Gastroesophageal sphincter (tissue), 4 donors: Measurements from ENCODE around the gene FBXO41. TPM values are rescaled to one million over a fixed set of nuclear protein-coding genes. Genes with fewer than 3 reads are reported as not detected.

Experiments used
- ATAC-seq: fragments of 150-250 bp; one replicate; pipeline ENCODE4 v1.9.1; 2016; ENCODE audit warnings: mild to moderate bottlenecking, moderate library complexity
- H3K27ac ChIP-seq, 4 donors: fragments of 200-600 bp; sonication (generic) in 3 of 4; 1 replicate in 3 of 4; 2 replicates in 1 of 4; pipeline ENCODE4 v1.5.1; 2016 to 2019
- H3K27me3 ChIP-seq: fragments of 200-600 bp; sonication (generic); one replicate; pipeline ENCODE4 v1.5.1; 2019
- H3K36me3 ChIP-seq, 2 donors: fragments of 200-600 bp; sonication (generic); one replicate each; pipeline ENCODE4 v1.5.1; 2019; ENCODE audit warnings: control low read depth in 1 of 2
- H3K4me1 ChIP-seq, 3 donors: fragments of 200-600 bp; sonication (generic); 1 replicate in 2 of 3; 2 replicates in 1 of 3; pipeline ENCODE4 v1.5.1; 2016 to 2019; ENCODE audit warnings: control low read depth in 2 of 3
- H3K4me3 ChIP-seq, 2 donors: fragments of 200-600 bp; sonication (generic); one replicate each; pipeline ENCODE4 v1.5.1; 2019; ENCODE audit warnings: mild to moderate bottlenecking in 1 of 2, moderate library complexity in 1 of 2
- H3K9me3 ChIP-seq, 3 donors: fragments of 200-600 bp; sonication (generic); one replicate each; pipeline ENCODE4 v1.5.1; 2017 to 2019; ENCODE audit warnings: control low read depth in 2 of 3
- EP300 ChIP-seq: sonication (generic); formaldehyde crosslinking; IDR thresholded peaks from one replicate; pipeline ENCODE4 v1.6.1; 2017; ENCODE audit warnings: antibody characterized with exemption, mild to moderate bottlenecking
- POLR2A ChIP-seq, 2 donors: fragments of 450-650 bp; IDR thresholded peaks; one replicate each; pipeline ENCODE4 v1.6.1; 2017; ENCODE audit warnings: antibody characterized with exemption in 2 of 2, mild to moderate bottlenecking in 2 of 2, moderate library complexity in 1 of 2
- POLR2AphosphoS5 ChIP-seq: sonication (generic); formaldehyde crosslinking; IDR thresholded peaks from one replicate; pipeline ENCODE4 v1.6.1; 2017; ENCODE audit warnings: antibody characterized with exemption
- WGBS, 2 donors: methylation state at CpG; one replicate each; pipeline ENCODE4 v1.1.5; 2018; ENCODE audit warnings: low coverage in 1 of 2; 5-methylcytosine and 5-hydroxymethylcytosine counted together
- total RNA-seq, 4 donors: library from RNA; depleted of rRNA; stranded (reverse); fragments of >200 nt; gene quantifications; one replicate each; pipeline ENCODE4 v1.1.0, GENCODE V29; 2016
- TF ChIP-seq, protein P1 (sequence below), 4 experiments: fragments of 200-600 bp in 2 of 4; fragments of 450-650 bp in 2 of 4; sonication (generic) in 1 of 4; IDR thresholded peaks; one replicate each; pipeline ENCODE4 v1.5.1; 2017 to 2019; ENCODE audit warnings: antibody characterized with exemption in 4 of 4, mild to moderate bottlenecking in 2 of 4, moderate library complexity in 2 of 4

FBXO41 gene
- total RNA-seq, 4 donors from 2014 or later, result 2.2 to 5.4 (median 4.0) TPM

DNA sequence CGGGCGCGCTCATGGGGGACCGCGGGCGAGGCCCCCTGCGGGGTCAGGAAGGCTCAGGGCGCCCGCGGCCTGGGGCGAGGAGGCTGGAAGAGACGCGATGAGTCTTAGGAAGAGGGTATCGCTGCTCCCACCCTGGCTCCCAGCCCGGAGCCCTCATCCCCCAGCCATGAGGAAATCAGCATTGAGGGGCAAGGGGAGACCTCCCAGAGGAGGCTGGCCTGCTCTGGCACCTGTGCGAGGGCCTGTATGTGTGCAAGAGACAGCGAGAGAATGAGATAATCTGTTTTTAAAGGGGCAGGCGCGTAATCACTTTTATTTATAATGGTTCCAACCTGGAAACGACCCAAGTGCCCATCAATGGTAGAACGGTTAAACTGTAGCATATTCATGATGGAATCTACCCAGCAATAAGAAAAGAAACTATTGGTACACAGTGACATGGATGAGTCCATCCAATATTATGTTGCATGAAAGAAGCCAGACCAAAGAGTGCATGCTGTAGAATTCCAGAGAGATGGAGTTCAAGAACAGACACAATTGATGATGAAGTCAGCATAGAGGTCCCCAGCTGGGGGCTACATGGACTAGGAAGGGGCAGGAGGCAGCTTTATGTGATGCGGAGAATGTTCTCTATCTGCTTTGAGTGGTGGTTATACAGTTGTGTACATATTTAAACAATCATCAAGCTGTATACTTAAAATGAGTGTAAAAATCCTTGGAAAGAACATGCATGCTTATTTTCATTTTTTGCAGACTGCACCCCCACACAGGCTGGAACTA lies 14.4 kb downstream of the FBXO41 start:
- peaks cover 70% of the 10 kb centered on the region for H3K27me3 ChIP-seq

DNA sequence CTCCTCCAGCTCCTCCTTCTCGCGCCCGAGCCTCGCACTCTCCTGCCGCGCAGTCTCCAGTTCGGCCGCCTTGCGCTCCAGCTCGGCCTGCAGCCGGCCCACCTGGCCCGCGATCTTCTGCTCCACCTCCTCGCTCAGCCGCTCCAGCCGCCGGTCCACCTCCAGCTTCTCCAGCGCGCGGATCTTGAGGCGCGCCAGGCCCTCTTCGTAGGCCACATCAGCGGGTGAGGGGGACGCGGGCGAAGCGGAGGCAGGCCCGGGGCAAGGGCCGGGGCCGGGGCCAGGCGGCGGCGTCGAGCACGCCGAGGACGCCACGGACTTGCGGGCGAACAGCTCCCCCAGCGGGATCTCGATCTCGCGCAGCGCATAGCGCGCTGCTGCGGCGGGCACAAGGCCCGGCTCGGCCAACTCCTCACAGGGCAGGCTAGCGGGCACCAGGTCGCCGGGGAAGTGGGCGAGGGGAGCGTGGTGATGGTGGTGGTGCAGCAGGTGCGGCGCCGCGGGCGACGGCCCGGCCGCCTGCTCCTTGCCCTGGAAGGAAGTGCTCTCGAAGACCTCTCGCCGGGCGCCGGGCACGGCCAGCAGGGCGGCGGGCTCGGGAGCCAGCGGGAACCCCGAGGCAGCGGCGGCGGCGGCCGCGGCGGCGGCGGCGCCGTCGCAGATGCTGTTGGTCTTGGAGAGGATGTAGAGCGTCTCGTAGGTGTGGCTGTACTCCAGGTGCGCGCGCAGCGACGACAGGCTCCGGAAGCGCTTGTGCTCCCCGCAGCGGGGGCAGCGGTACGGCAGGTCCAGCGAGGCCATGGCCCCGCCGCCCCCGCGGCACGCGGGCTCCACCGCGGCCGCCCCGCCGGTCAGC lies 15.2 kb downstream of the FBXO41 start:
- Histone ChIP-seq H3K36me3 (no peaks in the 10 kb centered on the region), H3K4me1 (peaks cover 0 to 17% (median 4%) of the 10 kb centered on the region in 3 donors), H3K4me3 (peak overlapping the region in 1 of 2 donors; percentile 33), H3K27ac (no peak overlapping the region), H3K9me3 (peaks cover 0 to 8% (median 0%) of the 10 kb centered on the region in 3 donors), H3K27me3 (peaks cover 71% of the 10 kb centered on the region)
- WGBS, 2 donors, result 0 to 14% methylated on average over 8 to 13 of the region's 113 CpGs
- no peak for ATAC-seq
- no peak for TF ChIP-seq POLR2A (IDR thresholded peaks at IDR 0.05)
- TF ChIP-seq, protein P1, sequence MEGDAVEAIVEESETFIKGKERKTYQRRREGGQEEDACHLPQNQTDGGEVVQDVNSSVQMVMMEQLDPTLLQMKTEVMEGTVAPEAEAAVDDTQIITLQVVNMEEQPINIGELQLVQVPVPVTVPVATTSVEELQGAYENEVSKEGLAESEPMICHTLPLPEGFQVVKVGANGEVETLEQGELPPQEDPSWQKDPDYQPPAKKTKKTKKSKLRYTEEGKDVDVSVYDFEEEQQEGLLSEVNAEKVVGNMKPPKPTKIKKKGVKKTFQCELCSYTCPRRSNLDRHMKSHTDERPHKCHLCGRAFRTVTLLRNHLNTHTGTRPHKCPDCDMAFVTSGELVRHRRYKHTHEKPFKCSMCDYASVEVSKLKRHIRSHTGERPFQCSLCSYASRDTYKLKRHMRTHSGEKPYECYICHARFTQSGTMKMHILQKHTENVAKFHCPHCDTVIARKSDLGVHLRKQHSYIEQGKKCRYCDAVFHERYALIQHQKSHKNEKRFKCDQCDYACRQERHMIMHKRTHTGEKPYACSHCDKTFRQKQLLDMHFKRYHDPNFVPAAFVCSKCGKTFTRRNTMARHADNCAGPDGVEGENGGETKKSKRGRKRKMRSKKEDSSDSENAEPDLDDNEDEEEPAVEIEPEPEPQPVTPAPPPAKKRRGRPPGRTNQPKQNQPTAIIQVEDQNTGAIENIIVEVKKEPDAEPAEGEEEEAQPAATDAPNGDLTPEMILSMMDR (IDR thresholded peaks at IDR 0.05), result peak in 1 of 4 experiments; percentile 12

More for the DNA sequence above, 14.4 kb downstream of the FBXO41 start:
- Histone ChIP-seq H3K4me3 (peak overlapping the region in 1 of 2 donors; percentile 33), H3K9me3 (peaks cover 0 to 10% (median 0%) of the 10 kb centered on the region in 3 donors), H3K4me1 (peaks cover 0 to 17% (median 4%) of the 10 kb centered on the region in 3 donors), H3K36me3 (no peaks in the 10 kb centered on the region), H3K27ac (no peak overlapping the region)
- WGBS, 2 donors, result 46 to 58% methylated on average over 2 to 6 of the region's 22 CpGs
- no peak for TF ChIP-seq POLR2A (IDR thresholded peaks at IDR 0.05)
- TF ChIP-seq EP300, result no peak
- TF ChIP-seq POLR2AphosphoS5, result no peak
- TF ChIP-seq, protein P1 (IDR thresholded peaks at IDR 0.05), result no peak
- ATAC-seq, result no peak

DNA sequence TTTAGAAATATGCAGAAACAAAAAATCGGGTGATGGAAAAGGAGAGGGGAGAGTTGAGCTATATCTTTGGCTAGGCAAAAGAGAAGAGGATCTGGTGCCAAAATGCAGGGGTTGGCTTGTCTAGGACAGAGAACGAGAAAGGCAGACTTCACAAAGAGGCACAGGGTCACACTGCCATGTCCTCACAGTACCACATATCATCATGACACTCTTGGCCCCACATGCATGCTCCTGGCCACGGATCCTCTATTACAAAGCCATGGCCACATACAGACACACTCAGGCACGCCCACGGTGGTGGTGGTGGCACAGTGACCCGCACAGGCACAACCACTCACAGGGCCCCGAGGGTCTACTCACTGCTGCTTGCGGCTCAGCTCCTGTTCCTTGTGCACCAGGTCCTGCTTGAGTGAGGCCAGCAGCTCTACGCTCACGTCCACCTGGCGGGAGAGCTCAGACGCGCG lies 15.9 kb downstream of the FBXO41 start:
- H3K9me3 ChIP-seq, result peaks cover 0 to 1% (median 0%) of the 10 kb centered on the region in 3 donors
- H3K27me3 ChIP-seq, result peaks cover 71% of the 10 kb centered on the region
- TF ChIP-seq POLR2A (IDR thresholded peaks at IDR 0.05) (no peak), POLR2AphosphoS5 (no peak)
- no peak overlapping the region for H3K27ac ChIP-seq
- peak overlapping the region in 1 of 2 donors; percentile 33 for H3K4me3 ChIP-seq
- no peaks in the 10 kb centered on the region for H3K36me3 ChIP-seq
- peaks cover 0 to 17% (median 4%) of the 10 kb centered on the region in 3 donors for H3K4me1 ChIP-seq
- WGBS, 2 donors, result 4 to 47% methylated on average over 4 to 11 of the region's 14 CpGs
- no peak for ATAC-seq

DNA sequence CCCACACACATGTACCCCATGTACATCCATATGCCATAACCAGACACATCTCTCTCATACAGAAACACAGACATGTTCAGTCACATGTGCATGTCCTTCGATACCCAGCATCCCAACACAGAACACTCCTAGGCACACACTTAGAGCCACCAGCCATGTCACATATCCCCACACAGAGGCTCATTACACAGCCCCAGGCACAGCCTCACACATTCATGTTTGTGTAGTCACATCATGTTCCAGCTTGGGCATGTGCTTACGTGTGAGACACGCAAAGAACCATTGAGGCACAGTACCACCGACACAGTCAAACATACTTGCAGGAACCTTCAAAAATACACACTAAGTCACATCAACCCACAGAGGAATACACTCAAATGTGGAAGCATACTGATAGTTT lies 17.3 kb downstream of the FBXO41 start:
- no peak for TF ChIP-seq EP300
- no peak for TF ChIP-seq POLR2A (IDR thresholded peaks at IDR 0.05)
- no peak for TF ChIP-seq POLR2AphosphoS5
- TF ChIP-seq, protein P1 (IDR thresholded peaks at IDR 0.05), result no peak
- no peak for ATAC-seq
- peaks cover 0 to 17% (median 4%) of the 10 kb centered on the region in 3 donors for H3K4me1 ChIP-seq
- no peak overlapping the region for H3K27ac ChIP-seq
- H3K27me3 ChIP-seq, result peaks cover 71% of the 10 kb centered on the region
- 100% methylated on average over 1 of the region's 4 CpGs; no CpG with 5 or more reads in 1 of the 2 donors for WGBS, 2 donors
- H3K9me3 ChIP-seq, result no peaks in the 10 kb centered on the region
- H3K4me3 ChIP-seq, result no peak overlapping the region
- H3K36me3 ChIP-seq, result no peaks in the 10 kb centered on the region
